H1 (cell line): Measurements from ENCODE around the gene CACNA1D.

Experiments
- CREB1 ChIP-seq: IDR thresholded peaks from 2 replicates; pipeline ENCODE4 v1.6.1; 2012; ENCODE audit warnings: inconsistent platforms
- CTCF ChIP-seq, 3 experiments: IDR thresholded peaks; 1 replicate in 2 of 3; 2 replicates in 1 of 3; pipeline versions ENCODE4 v1.5.1 to v1.6.1; 2011; ENCODE audit warnings: low read length in 3 of 3, mild to moderate bottlenecking in 3 of 3, inconsistent platforms in 2 of 3, low read depth in 1 of 3, moderate library complexity in 1 of 3; ENCODE audit not compliant: insufficient read depth in 1 of 3; ENCODE audit errors: control extremely low read depth in 1 of 3
- MAFK ChIP-seq: IDR thresholded peaks from 2 replicates; pipeline ENCODE4 v1.6.1; 2012; ENCODE audit warnings: low read depth, mild to moderate bottlenecking, improper control_type of control experiment, low read length
- POLR2A ChIP-seq, 2 experiments: IDR thresholded peaks; 1 replicate in 1 of 2; 2 replicates in 1 of 2; pipeline ENCODE4 v1.6.1; 2011; ENCODE audit warnings: low read depth in 2 of 2, low read length in 2 of 2, mild to moderate bottlenecking in 2 of 2; ENCODE audit errors: control extremely low read depth in 1 of 2

GRCh38 chr3:53780806-53781205, 286.4 kb downstream of the CACNA1D start:
- TF ChIP-seq CTCF (IDR thresholded peaks at IDR 0.05; ENCODE audit: control extremely low read depth in 1 of 3, insufficient read depth in 1 of 3, low read depth in 1 of 3, low read length in 3 of 3) (no peak), MAFK (no peak), POLR2A (IDR thresholded peaks at IDR 0.05; ENCODE audit: control extremely low read depth in 1 of 2, low read depth in 2 of 2, low read length in 2 of 2) (no peak), CREB1 (no peak)
